ENCODE results near the gene LRRC8D. TPM values are rescaled to one million over a fixed set of nuclear protein-coding genes. Genes with fewer than 3 reads are reported as not detected.

Gene LRRC8D
- total and polyA plus RNA-seq, 9 donors: 5.0 to 14.1 (median 8.8) TPM

- H3K4me1 ChIP-seq (ENCODE audit: insufficient read depth): no peaks in the 10 kb centered on the region
- H3K27ac ChIP-seq: no peak overlapping the region
- no peak overlapping the region for H3K4me3 ChIP-seq
- DNase-seq: no peak
- TF ChIP-seq POLR2A (IDR thresholded peaks at IDR 0.05): no peak
- TF ChIP-seq, protein P1, sequence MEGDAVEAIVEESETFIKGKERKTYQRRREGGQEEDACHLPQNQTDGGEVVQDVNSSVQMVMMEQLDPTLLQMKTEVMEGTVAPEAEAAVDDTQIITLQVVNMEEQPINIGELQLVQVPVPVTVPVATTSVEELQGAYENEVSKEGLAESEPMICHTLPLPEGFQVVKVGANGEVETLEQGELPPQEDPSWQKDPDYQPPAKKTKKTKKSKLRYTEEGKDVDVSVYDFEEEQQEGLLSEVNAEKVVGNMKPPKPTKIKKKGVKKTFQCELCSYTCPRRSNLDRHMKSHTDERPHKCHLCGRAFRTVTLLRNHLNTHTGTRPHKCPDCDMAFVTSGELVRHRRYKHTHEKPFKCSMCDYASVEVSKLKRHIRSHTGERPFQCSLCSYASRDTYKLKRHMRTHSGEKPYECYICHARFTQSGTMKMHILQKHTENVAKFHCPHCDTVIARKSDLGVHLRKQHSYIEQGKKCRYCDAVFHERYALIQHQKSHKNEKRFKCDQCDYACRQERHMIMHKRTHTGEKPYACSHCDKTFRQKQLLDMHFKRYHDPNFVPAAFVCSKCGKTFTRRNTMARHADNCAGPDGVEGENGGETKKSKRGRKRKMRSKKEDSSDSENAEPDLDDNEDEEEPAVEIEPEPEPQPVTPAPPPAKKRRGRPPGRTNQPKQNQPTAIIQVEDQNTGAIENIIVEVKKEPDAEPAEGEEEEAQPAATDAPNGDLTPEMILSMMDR (IDR thresholded peaks at IDR 0.05): no peak
- no peak for TF ChIP-seq EP300 (IDR thresholded peaks at IDR 0.05)
- no peaks in the 10 kb centered on the region for H3K36me3 ChIP-seq
- intact Hi-C loops (cut with DNase I): no loop called here
- no peaks in the 10 kb centered on the region for H3K9me3 ChIP-seq
- H3K27me3 ChIP-seq: no peaks in the 10 kb centered on the region
- WGBS, 3 donors: 83 to 86% (median 84%) methylated on average over 4 of the region's 4 CpGs
Measured at GRCh38 chr1:89894210-89895201, 73.7 kb downstream of the LRRC8D start.

GRCh38 chr1:89896105-89896942, 75.5 kb downstream of the LRRC8D start:
- H3K4me1 ChIP-seq (ENCODE audit: insufficient read depth): no peaks in the 10 kb centered on the region
- no peak overlapping the region for H3K27ac ChIP-seq
- no peak for DNase-seq
- H3K36me3 ChIP-seq: no peaks in the 10 kb centered on the region
- H3K4me3 ChIP-seq: no peak overlapping the region
- H3K27me3 ChIP-seq: no peaks in the 10 kb centered on the region
- no peaks in the 10 kb centered on the region for H3K9me3 ChIP-seq
- WGBS, 3 donors: 85 to 92% (median 86%) methylated on average over 11 of the region's 11 CpGs
- intact Hi-C loops (cut with DNase I): no loop called here
- TF ChIP-seq POLR2A (IDR thresholded peaks at IDR 0.05) (no peak), EP300 (IDR thresholded peaks at IDR 0.05) (no peak)
- TF ChIP-seq, protein P1 (IDR thresholded peaks at IDR 0.05): no peak

GRCh38 chr1:89897347-89898133, 76.7 kb downstream of the LRRC8D start:
- intact Hi-C loops (cut with DNase I): no loop called here
- 66 to 90% (median 83%) methylated on average over 8 of the region's 8 CpGs for WGBS, 3 donors
- no peak for DNase-seq
- H3K4me1 ChIP-seq (ENCODE audit: insufficient read depth): no peaks in the 10 kb centered on the region
- H3K27me3 ChIP-seq: no peaks in the 10 kb centered on the region
- no peak overlapping the region for H3K4me3 ChIP-seq
- H3K9me3 ChIP-seq: no peaks in the 10 kb centered on the region
- H3K27ac ChIP-seq: no peak overlapping the region
- no peaks in the 10 kb centered on the region for H3K36me3 ChIP-seq
- TF ChIP-seq, protein P1 (IDR thresholded peaks at IDR 0.05): no peak
- TF ChIP-seq EP300 (IDR thresholded peaks at IDR 0.05): no peak
- no peak for TF ChIP-seq POLR2A (IDR thresholded peaks at IDR 0.05)

DNA sequence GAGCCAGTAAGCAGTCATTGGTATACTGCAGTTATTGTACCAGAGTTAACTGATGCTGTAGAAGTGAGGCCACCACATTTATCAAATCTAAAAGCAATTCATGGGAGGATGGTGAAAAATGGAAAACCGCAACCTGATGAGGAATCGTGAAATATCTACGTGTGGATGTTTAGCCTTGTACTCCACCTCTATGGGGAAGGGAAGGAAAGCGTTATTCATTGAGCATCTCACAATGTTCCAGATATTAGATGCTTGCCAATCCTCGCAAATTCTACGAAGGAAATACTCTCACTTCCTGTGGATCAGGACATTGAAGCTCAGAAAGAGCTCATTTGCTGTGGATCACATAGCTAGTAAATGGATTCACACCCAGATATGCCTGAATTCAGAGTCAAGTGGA, 77.3 kb downstream of the LRRC8D start:
- no peaks in the 10 kb centered on the region for H3K27me3 ChIP-seq
- no peak for TF ChIP-seq EP300 (IDR thresholded peaks at IDR 0.05)
- TF ChIP-seq POLR2A (IDR thresholded peaks at IDR 0.05): no peak
- TF ChIP-seq, protein P1 (IDR thresholded peaks at IDR 0.05): no peak
- no peak for DNase-seq
- H3K4me1 ChIP-seq (ENCODE audit: insufficient read depth): no peaks in the 10 kb centered on the region
- no peaks in the 10 kb centered on the region for H3K36me3 ChIP-seq
- WGBS, 3 donors: 91 to 99% (median 92%) methylated on average over 6 of the region's 6 CpGs
- H3K4me3 ChIP-seq: no peak overlapping the region
- H3K27ac ChIP-seq: no peak overlapping the region
- H3K9me3 ChIP-seq: no peaks in the 10 kb centered on the region
- intact Hi-C loops (cut with DNase I): no loop called here

Data from ovary (tissue), 9 donors.